Kidney (tissue), 14 donors: ENCODE data around the gene CCDC180. TPM values are rescaled to one million over a fixed set of nuclear protein-coding genes. Genes with fewer than 3 reads are reported as not detected.

ENCODE experiments used
- DNase-seq, 5 donors: peaks; one replicate each; pipeline ENCODE4 v3.0.0-alpha.2; 2013 to 2020
- FAIRE-seq: peaks from 2 replicates; lab custom pipeline; 2012; peaks lifted over from hg19 to GRCh38; lab: Jason Lieb, UNC
- H3K27ac ChIP-seq, 2 donors: one replicate each; pipeline ENCODE4 v1.7.0; 2013; ENCODE audit warnings: low read depth in 2 of 2, low read length in 2 of 2, inconsistent platforms in 1 of 2
- H3K27me3 ChIP-seq: one replicate; pipeline ENCODE4 v1.7.1; 2013; ENCODE audit warnings: low read length, inconsistent platforms; ENCODE audit not compliant: control insufficient read depth, insufficient read depth
- H3K36me3 ChIP-seq, 3 donors: one replicate each; pipeline versions ENCODE4 v1.7.0 to v1.7.1; 2013; ENCODE audit warnings: low read length in 3 of 3, control low read depth in 1 of 3, inconsistent platforms in 1 of 3; ENCODE audit not compliant: insufficient read depth in 3 of 3, control insufficient read depth in 2 of 3
- H3K4me1 ChIP-seq, 3 donors: one replicate each; pipeline versions ENCODE4 v1.7.0 to v1.7.1; 2013; ENCODE audit warnings: low read length in 3 of 3, inconsistent platforms in 1 of 3, low read depth in 1 of 3; ENCODE audit not compliant: control insufficient read depth in 2 of 3, insufficient read depth in 2 of 3
- H3K4me3 ChIP-seq, 3 donors: one replicate each; pipeline versions ENCODE4 v1.7.0 to v1.8.1; 2013; ENCODE audit warnings: low read length in 3 of 3, control low read depth in 1 of 3, inconsistent platforms in 1 of 3
- H3K9ac ChIP-seq, 3 donors: one replicate each; pipeline versions ENCODE4 v1.7.0 to v1.7.1; 2013; ENCODE audit warnings: low read length in 3 of 3, control low read depth in 1 of 3, inconsistent platforms in 1 of 3
- H3K9me3 ChIP-seq, 3 donors: one replicate each; pipeline versions ENCODE4 v1.7.0 to v1.7.1; 2013; ENCODE audit warnings: low read length in 3 of 3, control low read depth in 1 of 3, inconsistent platforms in 1 of 3; ENCODE audit not compliant: control insufficient read depth in 2 of 3, insufficient read depth in 1 of 3
- intact Hi-C: fragments of 100-400 bp; cut with DNase I; formaldehyde crosslinking; loops from one replicate; pipeline ENCODE4 v1.11.1; 2022
- polyA plus RNA-seq: library from polyadenylated mRNA; stranded (reverse); fragments of 350-450 nt; fragmentation: Illumina TruSeq; extraction: RNeasy Lipid Tissue Mini Kit (QIAGEN cat#74804); gene quantifications from one replicate; pipeline ENCODE4 v1.2.3, GENCODE V29; 2014; ENCODE audit warnings: low read depth, low replicate concordance; ENCODE audit not compliant: insufficient read depth
- total RNA-seq: library from RNA; stranded (reverse); fragmentation: NEBNext Ultra II Directional; extraction: Animal tissue kit (Norgen Biotek cat#: 25700); gene quantifications from one replicate; pipeline ENCODE4 v1.2.1, GENCODE V29; 2021
- TF ChIP-seq, protein P1 (sequence below): IDR thresholded peaks from 3 replicates; pipeline ENCODE4 v1.5.1; 2012; ENCODE audit warnings: mild to moderate bottlenecking, moderate library complexity, borderline replicate concordance; ENCODE audit not compliant: insufficient read depth; ENCODE audit errors: extremely low read depth
- donor health status: control.
- donor health status: control.
- donor health status: control.
- donor health status: control.
- donor health status: control.
- donor health status: DM: yes; HTN: yes; CAD: no.
- donor health status: Normal renal cell carcinoma (clear cell type).

The CCDC180 gene
- total and polyA plus RNA-seq, 2 donors from 2014 or later, result 3.8 to 8.8 TPM

DNA sequence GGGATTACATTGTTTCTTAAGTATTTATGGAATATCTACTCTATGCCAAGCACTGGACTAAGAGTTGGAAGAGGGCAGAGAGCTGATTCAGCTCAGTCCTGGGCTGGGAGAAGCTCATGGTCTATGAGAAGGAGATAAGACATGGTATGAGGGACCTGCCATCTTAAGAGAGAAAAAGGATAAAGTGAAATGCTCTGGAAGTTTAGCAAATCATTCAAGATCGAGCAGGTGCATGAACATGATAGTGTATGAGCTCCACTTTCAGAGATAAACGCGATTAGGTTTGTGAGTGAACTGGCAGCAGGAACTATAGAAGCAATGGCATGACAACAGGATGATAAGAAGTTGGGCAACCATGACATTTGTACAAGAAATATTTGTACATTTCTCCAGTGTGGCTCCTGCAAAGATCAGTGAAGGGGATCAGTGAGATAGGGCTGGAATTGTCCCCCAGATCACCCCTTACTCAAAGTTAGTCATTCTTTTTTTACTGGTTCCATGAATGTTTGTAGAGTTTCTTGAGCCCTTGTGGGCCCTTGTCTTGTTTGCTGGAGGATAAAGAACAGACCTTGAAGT lies 26.6 kb upstream of the CCDC180 start:
- no peaks in the 10 kb centered on the region for H3K4me1 ChIP-seq
- no peak overlapping the region for H3K27ac ChIP-seq
- H3K27me3 ChIP-seq, result no peaks in the 10 kb centered on the region
- H3K9ac ChIP-seq, result no peak overlapping the region
- peaks cover 14 to 31% (median 22%) of the 10 kb centered on the region in 3 donors for H3K36me3 ChIP-seq
- intact Hi-C loops, result no loop called here
- TF ChIP-seq, protein P1, sequence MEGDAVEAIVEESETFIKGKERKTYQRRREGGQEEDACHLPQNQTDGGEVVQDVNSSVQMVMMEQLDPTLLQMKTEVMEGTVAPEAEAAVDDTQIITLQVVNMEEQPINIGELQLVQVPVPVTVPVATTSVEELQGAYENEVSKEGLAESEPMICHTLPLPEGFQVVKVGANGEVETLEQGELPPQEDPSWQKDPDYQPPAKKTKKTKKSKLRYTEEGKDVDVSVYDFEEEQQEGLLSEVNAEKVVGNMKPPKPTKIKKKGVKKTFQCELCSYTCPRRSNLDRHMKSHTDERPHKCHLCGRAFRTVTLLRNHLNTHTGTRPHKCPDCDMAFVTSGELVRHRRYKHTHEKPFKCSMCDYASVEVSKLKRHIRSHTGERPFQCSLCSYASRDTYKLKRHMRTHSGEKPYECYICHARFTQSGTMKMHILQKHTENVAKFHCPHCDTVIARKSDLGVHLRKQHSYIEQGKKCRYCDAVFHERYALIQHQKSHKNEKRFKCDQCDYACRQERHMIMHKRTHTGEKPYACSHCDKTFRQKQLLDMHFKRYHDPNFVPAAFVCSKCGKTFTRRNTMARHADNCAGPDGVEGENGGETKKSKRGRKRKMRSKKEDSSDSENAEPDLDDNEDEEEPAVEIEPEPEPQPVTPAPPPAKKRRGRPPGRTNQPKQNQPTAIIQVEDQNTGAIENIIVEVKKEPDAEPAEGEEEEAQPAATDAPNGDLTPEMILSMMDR, result no peak
- H3K9me3 ChIP-seq, result no peaks in the 10 kb centered on the region
- DNase-seq (no peak), FAIRE-seq (no peak)
- no peak overlapping the region for H3K4me3 ChIP-seq

GRCh38 chr9:97283768-97284167 lies 23.7 kb upstream of the CCDC180 start:
- peaks cover 14 to 34% (median 22%) of the 10 kb centered on the region in 3 donors for H3K36me3 ChIP-seq
- intact Hi-C loops, result no loop called here
- TF ChIP-seq, protein P1, result no peak
- no peak overlapping the region for H3K27ac ChIP-seq
- H3K9ac ChIP-seq, result no peak overlapping the region
- H3K4me3 ChIP-seq, result no peak overlapping the region
- H3K27me3 ChIP-seq, result no peaks in the 10 kb centered on the region
- no peak for DNase-seq
- no peaks in the 10 kb centered on the region for H3K4me1 ChIP-seq
- FAIRE-seq, result no peak
- H3K9me3 ChIP-seq, result no peaks in the 10 kb centered on the region

GRCh38 chr9:97284798-97285197 lies 22.7 kb upstream of the CCDC180 start:
- FAIRE-seq (no peak), DNase-seq (no peak)
- H3K36me3 ChIP-seq, result peaks cover 12 to 35% (median 22%) of the 10 kb centered on the region in 3 donors
- no peak overlapping the region for H3K9ac ChIP-seq
- no peaks in the 10 kb centered on the region for H3K9me3 ChIP-seq
- no peaks in the 10 kb centered on the region for H3K27me3 ChIP-seq
- TF ChIP-seq, protein P1, result no peak
- no peak overlapping the region for H3K27ac ChIP-seq
- H3K4me3 ChIP-seq, result no peak overlapping the region
- H3K4me1 ChIP-seq, result no peaks in the 10 kb centered on the region
- intact Hi-C loops, result no loop called here

- Histone ChIP-seq H3K9ac (no peak overlapping the region), H3K4me3 (no peak overlapping the region), H3K4me1 (peaks cover 0 to 10% (median 6%) of the 10 kb centered on the region in 3 donors), H3K27ac (no peak overlapping the region), H3K9me3 (no peaks in the 10 kb centered on the region), H3K36me3 (peaks cover 5 to 29% (median 14%) of the 10 kb centered on the region in 3 donors), H3K27me3 (no peaks in the 10 kb centered on the region)
- FAIRE-seq (no peak), DNase-seq (no peak)
- intact Hi-C loops, result no loop called here
- TF ChIP-seq, protein P1, result no peak
Observed at GRCh38 chr9:97292200-97292599, 15.3 kb upstream of the CCDC180 start.
